Stomach smooth muscle (tissue), 2 donors: ENCODE measurements around the gene HABP2.

Experiments used
- H3K27ac ChIP-seq: one replicate; pipeline ENCODE4 v1.7.0; 2013; ENCODE audit warnings: mild to moderate bottlenecking, low read length, inconsistent platforms
- H3K27me3 ChIP-seq, 2 donors: one replicate each; pipeline ENCODE4 v1.7.0; 2013; ENCODE audit warnings: low read length in 2 of 2; ENCODE audit not compliant: insufficient read depth in 2 of 2, control insufficient read depth in 1 of 2
- H3K36me3 ChIP-seq, 2 donors: one replicate each; pipeline ENCODE4 v1.7.0; 2013; ENCODE audit warnings: low read length in 2 of 2; ENCODE audit not compliant: control insufficient read depth in 2 of 2, insufficient read depth in 2 of 2
- H3K4me1 ChIP-seq: one replicate; pipeline ENCODE4 v1.7.0; 2013; ENCODE audit warnings: low read length; ENCODE audit not compliant: control insufficient read depth, insufficient read depth
- H3K4me3 ChIP-seq, 2 donors: one replicate each; pipeline ENCODE4 v1.7.0; 2013; ENCODE audit warnings: low read length in 2 of 2
- H3K9ac ChIP-seq, 2 donors: one replicate each; pipeline ENCODE4 v1.7.0; 2013; ENCODE audit warnings: low read length in 2 of 2, mild to moderate bottlenecking in 1 of 2
- H3K9me3 ChIP-seq, 2 donors: one replicate each; pipeline ENCODE4 v1.7.0; 2013; ENCODE audit warnings: low read length in 2 of 2; ENCODE audit not compliant: control insufficient read depth in 2 of 2
- donor health status: healthy.
- donor health status: Pancreatic carcinoma.

Gene HABP2

DNA sequence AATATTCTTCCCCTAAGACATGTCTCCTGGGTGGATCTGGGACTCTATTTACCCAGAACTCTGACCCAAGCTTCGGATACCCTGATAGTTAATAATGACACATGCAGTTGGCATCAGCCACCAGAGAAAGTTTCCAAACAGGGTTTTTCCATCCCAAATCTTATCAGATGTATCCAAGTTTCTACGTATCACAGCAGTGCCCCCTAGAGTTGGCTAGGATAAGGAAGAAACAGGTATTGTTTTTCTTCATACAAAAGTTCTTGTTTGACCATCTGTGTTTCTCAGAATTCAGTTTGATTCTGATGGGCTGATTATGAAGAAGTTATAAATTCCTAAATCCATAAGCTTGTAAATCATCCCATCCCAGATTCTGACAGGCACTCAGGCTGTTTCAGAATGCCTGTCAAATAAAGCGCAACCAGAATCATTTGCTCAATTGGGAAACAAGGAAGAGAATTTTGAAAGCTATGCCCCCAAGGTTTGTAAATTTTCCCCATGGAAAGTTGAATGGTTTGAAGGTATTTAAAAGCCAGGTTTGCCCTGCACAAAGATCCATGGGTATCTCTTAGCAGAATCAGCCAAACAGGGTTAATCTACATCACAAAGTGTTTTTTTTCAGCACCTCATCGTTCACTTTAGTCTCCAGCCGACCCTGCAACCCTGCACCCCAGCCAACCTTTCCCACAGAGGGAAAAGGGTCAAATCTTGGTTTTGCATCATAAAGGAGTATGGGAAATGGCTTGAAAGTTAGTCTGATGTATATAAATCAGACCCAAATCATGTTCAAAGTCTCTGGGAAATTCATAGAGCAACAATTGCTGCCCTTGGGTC, 63.6 kb downstream of the HABP2 start:
- Histone ChIP-seq H3K36me3 (no peaks in the 10 kb centered on the region), H3K9me3 (no peaks in the 10 kb centered on the region), H3K9ac (no peak overlapping the region), H3K4me1 (no peaks in the 10 kb centered on the region), H3K4me3 (no peak overlapping the region), H3K27me3 (peaks cover 17 to 22% of the 10 kb centered on the region in 2 donors), H3K27ac (no peak overlapping the region)

DNA sequence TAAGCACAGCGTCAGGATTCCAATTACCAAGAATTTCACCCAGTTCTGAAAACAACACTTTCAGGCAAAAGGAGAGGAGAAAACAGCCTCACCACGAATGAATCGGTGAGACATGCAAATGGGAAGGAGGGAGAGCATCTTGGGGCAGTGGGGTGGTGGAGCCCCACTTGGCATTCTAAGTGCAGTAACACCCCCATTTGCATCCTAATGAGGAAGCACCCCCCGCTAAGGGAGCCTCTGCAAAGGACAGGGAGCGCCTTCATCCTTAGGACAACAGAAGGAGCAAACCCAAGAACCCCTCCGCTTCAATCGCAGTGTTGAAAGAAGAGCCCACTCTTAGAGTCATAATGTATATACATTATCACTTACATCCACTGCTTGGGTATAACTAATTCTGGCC, 64.2 kb downstream of the HABP2 start:
- Histone ChIP-seq H3K9ac (no peak overlapping the region), H3K36me3 (no peaks in the 10 kb centered on the region), H3K27me3 (peaks cover 17 to 24% of the 10 kb centered on the region in 2 donors), H3K27ac (no peak overlapping the region), H3K9me3 (no peaks in the 10 kb centered on the region), H3K4me3 (no peak overlapping the region), H3K4me1 (no peaks in the 10 kb centered on the region)

DNA sequence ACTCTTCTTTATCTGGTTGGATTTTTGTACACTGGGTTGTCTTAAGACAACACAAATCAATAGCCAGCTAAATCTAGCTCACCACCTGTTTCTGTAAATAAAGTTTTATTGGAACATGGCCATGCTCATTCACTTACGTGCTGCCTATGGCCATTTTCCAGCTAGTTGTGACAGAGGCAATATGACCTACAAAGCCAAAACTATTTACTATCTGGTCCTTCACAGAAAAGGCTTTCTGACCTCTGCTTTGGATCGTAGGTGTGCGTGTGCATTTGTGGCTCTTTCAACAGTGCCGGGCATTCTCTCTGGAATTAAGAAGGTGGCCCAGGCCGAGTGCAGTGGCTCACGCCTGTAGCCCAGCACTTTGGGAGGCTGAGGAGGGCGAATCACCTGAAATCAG, 65.5 kb downstream of the HABP2 start:
- Histone ChIP-seq H3K36me3 (no peaks in the 10 kb centered on the region), H3K27ac (no peak overlapping the region), H3K27me3 (peaks cover 17 to 26% of the 10 kb centered on the region in 2 donors), H3K9ac (no peak overlapping the region), H3K9me3 (no peaks in the 10 kb centered on the region), H3K4me3 (no peak overlapping the region), H3K4me1 (no peaks in the 10 kb centered on the region)

DNA sequence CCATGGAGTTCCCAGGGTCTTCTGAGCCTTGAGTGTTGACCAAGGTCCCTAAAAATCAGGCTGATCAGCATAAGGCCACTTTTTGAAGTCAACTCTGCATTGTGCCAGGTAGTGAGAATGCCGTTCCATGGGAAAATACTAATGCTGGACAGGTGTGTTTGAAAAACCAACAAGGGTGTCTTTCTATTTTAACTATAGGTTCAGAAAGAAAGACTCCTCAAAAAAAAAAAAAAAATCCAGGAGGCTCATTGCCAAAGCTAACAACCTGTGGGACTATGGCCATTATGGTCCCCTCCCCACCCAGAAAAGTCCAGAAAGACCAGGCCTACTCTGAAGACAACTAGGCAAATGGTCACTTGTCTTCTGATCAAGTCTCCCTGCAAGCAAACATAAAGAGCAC, 66.5 kb downstream of the HABP2 start:
- H3K27ac ChIP-seq: no peak overlapping the region
- no peaks in the 10 kb centered on the region for H3K36me3 ChIP-seq
- H3K9ac ChIP-seq: no peak overlapping the region
- H3K4me1 ChIP-seq: no peaks in the 10 kb centered on the region
- H3K4me3 ChIP-seq: no peak overlapping the region
- peaks cover 12 to 24% of the 10 kb centered on the region in 2 donors for H3K27me3 ChIP-seq
- no peaks in the 10 kb centered on the region for H3K9me3 ChIP-seq

DNA sequence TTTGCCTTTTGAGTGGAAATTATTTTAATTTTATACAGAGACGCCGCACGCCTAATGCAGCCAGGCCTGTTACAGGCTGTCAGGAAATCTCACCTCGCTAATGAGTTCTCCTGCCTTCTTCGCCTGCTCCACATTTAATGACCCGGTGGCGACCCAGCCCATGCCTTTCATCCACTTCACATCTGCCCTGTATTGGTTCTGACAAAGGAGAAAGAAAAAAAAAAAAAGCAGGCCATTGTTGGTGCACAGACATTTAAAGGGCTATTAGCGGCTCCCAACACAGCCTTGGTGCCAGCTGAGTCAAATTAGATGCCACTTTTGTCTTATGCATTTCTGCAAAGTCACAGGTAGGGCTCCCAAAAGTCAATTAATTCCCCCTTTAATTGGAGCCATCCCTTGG, 67.7 kb downstream of the HABP2 start:
- Histone ChIP-seq H3K27me3 (peaks cover 12 to 26% of the 10 kb centered on the region in 2 donors), H3K4me3 (no peak overlapping the region), H3K36me3 (no peaks in the 10 kb centered on the region), H3K27ac (no peak overlapping the region), H3K9ac (no peak overlapping the region), H3K9me3 (no peaks in the 10 kb centered on the region), H3K4me1 (no peaks in the 10 kb centered on the region)

DNA sequence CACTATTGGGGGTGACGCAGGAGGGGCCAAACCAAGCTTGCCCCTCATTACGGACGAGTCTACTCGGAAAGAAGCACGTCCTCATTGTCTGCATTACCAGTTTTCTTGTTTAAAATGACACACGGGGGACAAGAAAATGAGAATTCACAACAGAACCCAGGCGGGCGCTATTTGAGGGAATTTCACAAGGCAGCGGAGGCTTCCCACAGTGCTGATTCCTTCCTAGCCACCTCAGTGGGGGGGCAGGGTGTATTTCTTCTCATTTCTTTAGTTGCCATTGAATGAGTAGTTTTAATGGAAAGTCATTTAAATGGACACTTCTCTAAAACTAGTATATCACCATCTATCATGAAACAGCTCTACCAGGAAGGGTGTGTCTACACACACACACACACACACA, 68.1 kb downstream of the HABP2 start:
- peaks cover 10 to 24% of the 10 kb centered on the region in 2 donors for H3K27me3 ChIP-seq
- no peak overlapping the region for H3K9ac ChIP-seq
- no peaks in the 10 kb centered on the region for H3K36me3 ChIP-seq
- H3K27ac ChIP-seq: no peak overlapping the region
- no peak overlapping the region for H3K4me3 ChIP-seq
- no peaks in the 10 kb centered on the region for H3K9me3 ChIP-seq
- no peaks in the 10 kb centered on the region for H3K4me1 ChIP-seq

DNA sequence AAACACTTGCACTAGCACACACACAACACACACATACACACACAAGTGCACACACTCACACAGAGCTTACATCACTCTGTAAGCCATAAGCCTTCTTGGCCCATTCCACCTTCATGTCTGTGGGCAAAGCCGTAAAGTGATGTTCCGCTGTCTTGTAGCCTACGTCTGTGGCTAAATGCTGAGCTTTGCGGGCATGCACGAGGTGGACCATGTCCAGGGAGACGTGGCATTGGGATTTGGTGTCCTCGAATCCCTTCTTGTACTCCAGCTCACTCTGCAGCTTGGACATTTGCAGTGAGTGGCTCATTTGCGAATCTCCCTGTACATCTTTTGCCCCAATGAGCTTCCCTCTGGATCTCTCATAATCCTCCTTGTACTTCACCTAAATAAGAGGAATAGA, 68.9 kb downstream of the HABP2 start:
- Histone ChIP-seq H3K27ac (no peak overlapping the region), H3K4me1 (no peaks in the 10 kb centered on the region), H3K4me3 (no peak overlapping the region)

DNA sequence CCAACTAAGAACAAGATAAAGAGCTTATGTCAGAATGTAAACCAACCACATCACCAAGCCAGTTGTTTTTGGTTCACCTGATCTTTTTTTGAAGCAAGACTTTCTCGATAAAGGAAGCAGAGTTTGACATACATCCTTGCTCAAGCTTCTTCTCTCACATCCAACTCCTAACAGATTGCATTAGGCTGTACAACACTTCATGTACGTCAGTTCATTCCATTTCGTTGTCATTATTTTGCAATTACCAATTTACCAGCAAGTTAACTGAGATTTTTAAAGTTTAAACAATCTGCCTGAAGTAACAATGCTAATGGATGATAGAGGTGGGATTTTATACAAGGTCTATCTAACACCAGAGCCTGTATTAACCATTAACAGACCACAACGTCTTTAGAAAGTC, 70.0 kb downstream of the HABP2 start:
- Histone ChIP-seq H3K36me3 (no peaks in the 10 kb centered on the region), H3K9me3 (no peaks in the 10 kb centered on the region), H3K4me3 (no peak overlapping the region), H3K4me1 (no peaks in the 10 kb centered on the region), H3K27me3 (peaks cover 4 to 19% of the 10 kb centered on the region in 2 donors), H3K9ac (no peak overlapping the region), H3K27ac (no peak overlapping the region)

More for the DNA sequence above, 68.9 kb downstream of the HABP2 start:
- peaks cover 9 to 24% of the 10 kb centered on the region in 2 donors for H3K27me3 ChIP-seq
- no peak overlapping the region for H3K9ac ChIP-seq
- H3K9me3 ChIP-seq: no peaks in the 10 kb centered on the region
- no peaks in the 10 kb centered on the region for H3K36me3 ChIP-seq

DNA sequence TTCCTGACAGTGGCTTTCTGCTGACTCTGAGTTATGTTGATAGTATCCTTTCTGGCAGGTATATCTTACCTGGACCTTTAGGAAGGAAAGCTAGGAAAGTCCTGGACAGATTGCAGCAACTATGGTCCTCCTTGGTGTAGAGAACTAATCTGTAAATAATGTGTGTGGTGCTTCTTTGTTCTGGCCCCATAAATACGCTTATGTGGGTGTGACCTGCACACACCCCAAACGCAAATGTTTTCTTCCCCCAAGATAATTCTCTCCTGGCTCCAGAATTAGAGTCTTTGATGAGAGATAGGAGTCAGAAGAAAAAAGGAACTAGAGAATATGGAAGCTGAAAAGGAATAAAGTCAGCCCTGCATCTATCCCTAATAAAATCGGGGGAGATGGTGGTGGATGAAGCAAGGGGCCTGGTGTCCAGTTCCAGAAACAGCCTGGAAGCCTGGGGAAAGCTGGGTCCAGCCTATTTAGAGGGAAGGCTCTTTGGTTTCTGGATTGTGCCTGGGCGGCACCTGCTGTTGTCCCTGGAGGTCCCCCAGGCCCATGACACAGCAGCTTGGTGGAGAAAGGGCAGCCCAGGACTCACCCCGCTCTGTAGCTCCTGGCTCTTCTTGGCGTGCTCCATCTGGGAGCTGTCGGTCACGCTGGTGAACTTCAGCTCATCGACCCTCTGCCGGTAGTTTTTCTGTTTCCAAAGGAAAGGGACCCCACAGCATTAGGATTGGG, 72.8 kb downstream of the HABP2 start:
- no peaks in the 10 kb centered on the region for H3K4me1 ChIP-seq
- H3K9me3 ChIP-seq: no peaks in the 10 kb centered on the region
- no peak overlapping the region for H3K4me3 ChIP-seq
- H3K36me3 ChIP-seq: no peaks in the 10 kb centered on the region
- H3K27ac ChIP-seq: no peak overlapping the region
- no peak overlapping the region for H3K9ac ChIP-seq
- H3K27me3 ChIP-seq: peaks cover 0 to 14% of the 10 kb centered on the region in 2 donors

DNA sequence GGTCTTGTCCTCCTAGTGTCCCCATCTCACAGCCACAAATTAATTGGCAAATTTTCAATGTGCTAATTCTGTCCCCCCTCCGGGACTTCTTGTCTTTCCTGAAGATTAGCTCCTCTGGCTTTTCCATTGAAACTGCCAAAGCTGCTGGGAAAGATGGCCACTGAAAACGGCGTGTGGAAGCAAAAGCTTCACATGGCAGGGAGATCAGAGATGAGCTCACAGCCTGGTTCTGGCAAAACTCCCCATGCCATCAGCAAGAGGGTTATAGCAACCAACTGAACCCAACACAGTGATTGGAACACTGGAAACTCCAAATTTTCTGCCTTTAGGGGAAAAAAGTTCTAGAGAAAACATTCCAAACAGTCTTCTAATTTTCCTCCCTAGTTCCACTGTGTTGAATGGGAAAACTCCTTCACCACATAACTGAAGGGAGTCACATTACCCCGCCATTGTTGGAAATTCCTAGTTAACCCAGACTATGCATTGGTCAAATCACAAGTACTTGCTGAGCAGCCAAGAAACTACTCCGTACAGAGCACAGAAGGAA, 74.0 kb downstream of the HABP2 start:
- H3K27ac ChIP-seq: no peak overlapping the region
- no peak overlapping the region for H3K4me3 ChIP-seq
- no peaks in the 10 kb centered on the region for H3K9me3 ChIP-seq
- peaks cover 0 to 6% of the 10 kb centered on the region in 2 donors for H3K27me3 ChIP-seq
- no peaks in the 10 kb centered on the region for H3K36me3 ChIP-seq
- no peak overlapping the region for H3K9ac ChIP-seq
- H3K4me1 ChIP-seq: no peaks in the 10 kb centered on the region
